ENCODE data around the gene ICAM2. TPM values are rescaled to one million over a fixed set of nuclear protein-coding genes. Genes with fewer than 3 reads are reported as not detected.
"Not testable (repeated sequence)": the region's sequence is repeated elsewhere in the genome, so short reads cannot be mapped to it uniquely, and the experiment has no call there.

The ICAM2 gene
- total RNA-seq, 1 donor from 2014 or later: 220 TPM

GRCh38 chr17:63997341-63998048 is 22.9 kb downstream of the ICAM2 start:
- DNase-seq (ENCODE audit: low read depth in 2 of 2): no peak

- DNase-seq (ENCODE audit: low read depth in 2 of 2): no peak
Measured at GRCh38 chr17:63996430-63997182, 23.8 kb downstream of the ICAM2 start.

GRCh38 chr17:63995626-63996025 is 24.8 kb downstream of the ICAM2 start:
- no peak for DNase-seq (ENCODE audit: low read depth in 2 of 2)

- no peak for DNase-seq (ENCODE audit: low read depth in 2 of 2)
Measured at GRCh38 chr17:63993368-63993985, 27.0 kb downstream of the ICAM2 start.

- no peak for DNase-seq (ENCODE audit: low read depth in 2 of 2)
Measured at GRCh38 chr17:63991611-63992010, 28.8 kb downstream of the ICAM2 start.

- DNase-seq (ENCODE audit: low read depth in 2 of 2): no peak
Measured at GRCh38 chr17:63989622-63990345, 30.6 kb downstream of the ICAM2 start.

- no peak for DNase-seq (ENCODE audit: low read depth in 2 of 2)
Measured at GRCh38 chr17:63988741-63989621, 31.5 kb downstream of the ICAM2 start.

GRCh38 chr17:63988127-63988478 is 32.3 kb downstream of the ICAM2 start:
- DNase-seq (ENCODE audit: low read depth in 2 of 2): no peak

GRCh38 chr17:63987221-63988126 is 33.0 kb downstream of the ICAM2 start:
- no peak for DNase-seq (ENCODE audit: low read depth in 2 of 2)

GRCh38 chr17:63986821-63987220 is 33.6 kb downstream of the ICAM2 start:
- DNase-seq (ENCODE audit: low read depth in 2 of 2): no peak

- DNase-seq (ENCODE audit: low read depth in 2 of 2): no peak
Measured at GRCh38 chr17:63985387-63986140, 34.9 kb downstream of the ICAM2 start.

- DNase-seq (ENCODE audit: low read depth in 2 of 2): peak; percentile 91 to 93
Measured at GRCh38 chr17:63984651-63985386, 35.6 kb downstream of the ICAM2 start.

- DNase-seq (ENCODE audit: low read depth in 2 of 2): no peak
Measured at GRCh38 chr17:63984236-63984635, 36.2 kb downstream of the ICAM2 start.

- no peak for DNase-seq (ENCODE audit: low read depth in 2 of 2)
Measured at GRCh38 chr17:63983320-63983719, 37.1 kb downstream of the ICAM2 start.

- DNase-seq (ENCODE audit: low read depth in 2 of 2): not testable (repeated sequence)
Measured at GRCh38 chr17:63982641-63983040, 37.8 kb downstream of the ICAM2 start.

- DNase-seq (ENCODE audit: low read depth in 2 of 2): no peak
Measured at GRCh38 chr17:63978272-63979200, 41.9 kb downstream of the ICAM2 start.

GRCh38 chr17:63976702-63977101 is 43.7 kb downstream of the ICAM2 start:
- no peak for DNase-seq (ENCODE audit: low read depth in 2 of 2)

Measured in dermis microvascular lymphatic vessel endothelial cell (primary cell).